HepG2 (cell line): Measurements from ENCODE around the gene SLC29A1. TPM values are rescaled to one million over a fixed set of nuclear protein-coding genes. Genes with fewer than 3 reads are reported as not detected.

Experiments used
- ETV5 ChIP-seq: IDR thresholded peaks from 2 replicates; pipeline ENCODE4 v1.6.1; 2018; ENCODE audit warnings: missing biosample characterization, missing genetic modification reagents, inconsistent platforms, borderline replicate concordance
- FOXK1 ChIP-seq: sonication (generic); formaldehyde crosslinking; IDR thresholded peaks from 2 replicates; pipeline ENCODE4 v1.4.0; 2020; ENCODE audit warnings: low read depth, missing genetic modification reagents, borderline replicate concordance
- HDAC2 ChIP-seq: sonication (generic); formaldehyde crosslinking; IDR thresholded peaks from 2 replicates; pipeline ENCODE4 v1.4.0; 2020; ENCODE audit warnings: missing genetic modification reagents
- KDM1A ChIP-seq: IDR thresholded peaks from 2 replicates; pipeline ENCODE4 v1.6.1; 2016; ENCODE audit warnings: missing compliant biosample characterization
- NR2F1 ChIP-seq, 2 experiments: fragments of 450-650 bp in 1 of 2; formaldehyde crosslinking in 1 of 2; IDR thresholded peaks; 2 replicates each; pipeline versions ENCODE4 v1.5.0 to v1.6.1; 2016 to 2020; ENCODE audit warnings: mild to moderate bottlenecking in 1 of 2, missing compliant biosample characterization in 1 of 2, missing genetic modification reagents in 1 of 2, moderate library complexity in 1 of 2
- NR2F6 ChIP-seq, 2 experiments: IDR thresholded peaks; 2 replicates each; pipeline ENCODE4 v1.6.1; 2016; ENCODE audit warnings: antibody characterized with exemption in 1 of 2, mild to moderate bottlenecking in 1 of 2
- PITX1 ChIP-seq: sonication (generic); formaldehyde crosslinking; IDR thresholded peaks from 2 replicates; pipeline ENCODE4 v1.5.1; 2020; ENCODE audit warnings: mild to moderate bottlenecking, missing genetic modification reagents
- POGZ ChIP-seq: sonication (generic); formaldehyde crosslinking; IDR thresholded peaks from 2 replicates; pipeline ENCODE4 v1.4.0; 2020; ENCODE audit warnings: mild to moderate bottlenecking, missing genetic modification reagents
- RARA ChIP-seq: IDR thresholded peaks from 2 replicates; pipeline ENCODE4 v1.6.1; 2016; ENCODE audit warnings: missing genetic modification reagents, missing compliant biosample characterization
- SOX6 ChIP-seq, 2 experiments: fragments of 450-650 bp in 1 of 2; sonication (generic) in 1 of 2; formaldehyde crosslinking in 1 of 2; IDR thresholded peaks; 2 replicates each; pipeline versions ENCODE4 v1.4.0 to v1.6.1; 2017 to 2020; ENCODE audit warnings: antibody characterized with exemption in 1 of 2, mild to moderate bottlenecking in 1 of 2, missing genetic modification reagents in 1 of 2
- SP5 ChIP-seq: IDR thresholded peaks from 2 replicates; pipeline ENCODE4 v1.6.1; 2016; ENCODE audit warnings: low read depth, borderline replicate concordance
- U2AF1 ChIP-seq: fragments of 200-400 bp; formaldehyde crosslinking; optimal IDR thresholded peaks from 2 replicates; pipeline ENCODE3; 2017; ENCODE audit warnings: mild to moderate bottlenecking, low read depth, low read length
- ZNF121 ChIP-seq: sonication (generic); formaldehyde crosslinking; IDR thresholded peaks from 2 replicates; pipeline ENCODE4 v1.5.0; 2020; ENCODE audit warnings: mild to moderate bottlenecking, missing genetic modification reagents
- ZNF44 ChIP-seq: sonication (generic); formaldehyde crosslinking; IDR thresholded peaks from 2 replicates; pipeline ENCODE4 v1.5.1; 2020; ENCODE audit warnings: mild to moderate bottlenecking, missing genetic modification reagents
- ZNF652 ChIP-seq: IDR thresholded peaks from 2 replicates; pipeline ENCODE4 v1.6.1; 2016; ENCODE audit warnings: low read depth, borderline replicate concordance
- polyA plus RNA-seq, 8 experiments: library from polyadenylated mRNA; depleted of rRNA in 3 of 8; stranded (reverse) in 7 of 8; unstranded in 1 of 8; fragments of >200 nt; fragmentation: Illumina TruSeq in 4 of 8; extraction: Trizol in 4 of 8; gene quantifications; 2 replicates each; pipeline versions ENCODE4 v1.2.1 to v1.2.3, GENCODE V29; 2011 to 2016; ENCODE audit warnings: low read depth in 4 of 8, missing spikeins in 1 of 8, mixed read lengths in 1 of 8; ENCODE audit not compliant: insufficient read depth in 1 of 8
- total RNA-seq, 5 experiments: library from RNA; depleted of rRNA; stranded (reverse); fragments of >200 nt; fragmentation: Illumina TruSeq; extraction: Trizol; gene quantifications; 2 replicates each; pipeline ENCODE4 v1.2.3, GENCODE V29; 2016; ENCODE audit warnings: low read depth in 1 of 5
- TF ChIP-seq, protein P1 (sequence below): sonication (generic); formaldehyde crosslinking; IDR thresholded peaks from 2 replicates; pipeline ENCODE4 v1.4.0; 2020; ENCODE audit warnings: missing genetic modification reagents
- TF ChIP-seq, protein P2 (sequence below): sonication (generic); formaldehyde crosslinking; IDR thresholded peaks from 2 replicates; pipeline ENCODE4 v1.4.0; 2020; ENCODE audit warnings: missing genetic modification reagents, mild to moderate bottlenecking, borderline replicate concordance
- TF ChIP-seq, protein P3 (sequence below): IDR thresholded peaks from 2 replicates; pipeline ENCODE4 v1.4.0; 2020; ENCODE audit warnings: mild to moderate bottlenecking, missing genetic modification reagents
- TF ChIP-seq, protein P4 (sequence below): IDR thresholded peaks from 2 replicates; pipeline ENCODE4 v1.6.1; 2012; ENCODE audit warnings: low read depth, low read length, improper control_type of control experiment
- TF ChIP-seq, protein P5 (sequence below): conservative IDR thresholded peaks from 2 replicates; pipeline ENCODE4 v1.6.1; 2018; ENCODE audit warnings: missing genetic modification reagents

The SLC29A1 gene
- total and polyA plus RNA-seq, 2 of the 13 experiments (the other 11 are each of a cell fraction or from before 2014, with no cell fraction given), result 43.2 to 106 TPM

GRCh38 chr6:44207966-44208365 is 15.4 kb upstream of the SLC29A1 start (continued):
- TF ChIP-seq FOXK1 (CRISPR knock-in tag) (peak; percentile 34; the same call in 1 of the 2 replicates), NR2F1 (CRISPR knock-in tag; IDR thresholded peaks at IDR 0.05) (peak; percentile 70 to 78; a peak in 3 of 4 replicates), NR2F6 (IDR thresholded peaks at IDR 0.05) (peak; percentile 79), NR2F6 (CRISPR knock-in tag; IDR thresholded peaks at IDR 0.05) (peak; percentile 86), POGZ (CRISPR knock-in tag) (0 out of 2 replicates have a peak, but pooled peaks have one; percentile 19), RARA (CRISPR knock-in tag) (peak; percentile 62), ZNF44 (CRISPR knock-in tag) (no peak), KDM1A (CRISPR knock-in tag) (peak; percentile 15; the same call in 1 of the 2 replicates), PITX1 (CRISPR knock-in tag) (0 out of 2 replicates have a peak, but pooled peaks have one; percentile 28), HDAC2 (CRISPR knock-in tag) (peak; percentile 38; the same call in 1 of the 2 replicates), ZNF652 (CRISPR knock-in tag) (peak; percentile 79; the same call in 1 of the 2 replicates), ZNF121 (0 out of 2 replicates have a peak, but pooled peaks have one; percentile 27), U2AF1 (no peak), SP5 (CRISPR knock-in tag) (0 out of 2 replicates have a peak, but pooled peaks have one; percentile 27), ETV5 (CRISPR knock-in tag) (peak; percentile 58; the same call in 1 of the 2 replicates), SOX6 (IDR thresholded peaks at IDR 0.05) (no peak), SOX6 (CRISPR knock-in tag; IDR thresholded peaks at IDR 0.05) (peak; percentile 30; the same call in 1 of the 2 replicates)
- TF ChIP-seq, protein P1, sequence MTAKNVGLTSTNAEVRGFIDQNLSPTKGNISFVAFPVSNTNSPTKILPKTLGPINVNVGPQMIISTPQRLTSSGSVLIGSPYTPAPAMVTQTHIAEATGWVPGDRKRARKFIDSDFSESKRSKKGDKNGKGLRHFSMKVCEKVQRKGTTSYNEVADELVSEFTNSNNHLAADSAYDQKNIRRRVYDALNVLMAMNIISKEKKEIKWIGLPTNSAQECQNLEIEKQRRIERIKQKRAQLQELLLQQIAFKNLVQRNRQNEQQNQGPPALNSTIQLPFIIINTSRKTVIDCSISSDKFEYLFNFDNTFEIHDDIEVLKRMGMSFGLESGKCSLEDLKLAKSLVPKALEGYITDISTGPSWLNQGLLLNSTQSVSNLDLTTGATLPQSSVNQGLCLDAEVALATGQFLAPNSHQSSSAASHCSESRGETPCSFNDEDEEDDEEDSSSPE (CRISPR knock-in tag), result no peak
- TF ChIP-seq, protein P2, sequence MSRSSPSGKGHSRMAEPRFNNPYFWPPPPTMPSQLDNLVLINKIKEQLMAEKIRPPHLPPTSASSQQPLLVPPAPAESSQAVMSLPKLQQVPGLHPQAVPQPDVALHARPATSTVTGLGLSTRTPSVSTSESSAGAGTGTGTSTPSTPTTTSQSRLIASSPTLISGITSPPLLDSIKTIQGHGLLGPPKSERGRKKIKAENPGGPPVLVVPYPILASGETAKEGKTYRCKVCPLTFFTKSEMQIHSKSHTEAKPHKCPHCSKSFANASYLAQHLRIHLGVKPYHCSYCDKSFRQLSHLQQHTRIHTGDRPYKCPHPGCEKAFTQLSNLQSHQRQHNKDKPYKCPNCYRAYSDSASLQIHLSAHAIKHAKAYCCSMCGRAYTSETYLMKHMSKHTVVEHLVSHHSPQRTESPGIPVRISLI, result peak; percentile 72; the same call in 1 of the 2 replicates
- TF ChIP-seq, protein P3, sequence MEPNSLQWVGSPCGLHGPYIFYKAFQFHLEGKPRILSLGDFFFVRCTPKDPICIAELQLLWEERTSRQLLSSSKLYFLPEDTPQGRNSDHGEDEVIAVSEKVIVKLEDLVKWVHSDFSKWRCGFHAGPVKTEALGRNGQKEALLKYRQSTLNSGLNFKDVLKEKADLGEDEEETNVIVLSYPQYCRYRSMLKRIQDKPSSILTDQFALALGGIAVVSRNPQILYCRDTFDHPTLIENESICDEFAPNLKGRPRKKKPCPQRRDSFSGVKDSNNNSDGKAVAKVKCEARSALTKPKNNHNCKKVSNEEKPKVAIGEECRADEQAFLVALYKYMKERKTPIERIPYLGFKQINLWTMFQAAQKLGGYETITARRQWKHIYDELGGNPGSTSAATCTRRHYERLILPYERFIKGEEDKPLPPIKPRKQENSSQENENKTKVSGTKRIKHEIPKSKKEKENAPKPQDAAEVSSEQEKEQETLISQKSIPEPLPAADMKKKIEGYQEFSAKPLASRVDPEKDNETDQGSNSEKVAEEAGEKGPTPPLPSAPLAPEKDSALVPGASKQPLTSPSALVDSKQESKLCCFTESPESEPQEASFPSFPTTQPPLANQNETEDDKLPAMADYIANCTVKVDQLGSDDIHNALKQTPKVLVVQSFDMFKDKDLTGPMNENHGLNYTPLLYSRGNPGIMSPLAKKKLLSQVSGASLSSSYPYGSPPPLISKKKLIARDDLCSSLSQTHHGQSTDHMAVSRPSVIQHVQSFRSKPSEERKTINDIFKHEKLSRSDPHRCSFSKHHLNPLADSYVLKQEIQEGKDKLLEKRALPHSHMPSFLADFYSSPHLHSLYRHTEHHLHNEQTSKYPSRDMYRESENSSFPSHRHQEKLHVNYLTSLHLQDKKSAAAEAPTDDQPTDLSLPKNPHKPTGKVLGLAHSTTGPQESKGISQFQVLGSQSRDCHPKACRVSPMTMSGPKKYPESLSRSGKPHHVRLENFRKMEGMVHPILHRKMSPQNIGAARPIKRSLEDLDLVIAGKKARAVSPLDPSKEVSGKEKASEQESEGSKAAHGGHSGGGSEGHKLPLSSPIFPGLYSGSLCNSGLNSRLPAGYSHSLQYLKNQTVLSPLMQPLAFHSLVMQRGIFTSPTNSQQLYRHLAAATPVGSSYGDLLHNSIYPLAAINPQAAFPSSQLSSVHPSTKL (CRISPR knock-in tag), result peak; percentile 55
- TF ChIP-seq, protein P4, sequence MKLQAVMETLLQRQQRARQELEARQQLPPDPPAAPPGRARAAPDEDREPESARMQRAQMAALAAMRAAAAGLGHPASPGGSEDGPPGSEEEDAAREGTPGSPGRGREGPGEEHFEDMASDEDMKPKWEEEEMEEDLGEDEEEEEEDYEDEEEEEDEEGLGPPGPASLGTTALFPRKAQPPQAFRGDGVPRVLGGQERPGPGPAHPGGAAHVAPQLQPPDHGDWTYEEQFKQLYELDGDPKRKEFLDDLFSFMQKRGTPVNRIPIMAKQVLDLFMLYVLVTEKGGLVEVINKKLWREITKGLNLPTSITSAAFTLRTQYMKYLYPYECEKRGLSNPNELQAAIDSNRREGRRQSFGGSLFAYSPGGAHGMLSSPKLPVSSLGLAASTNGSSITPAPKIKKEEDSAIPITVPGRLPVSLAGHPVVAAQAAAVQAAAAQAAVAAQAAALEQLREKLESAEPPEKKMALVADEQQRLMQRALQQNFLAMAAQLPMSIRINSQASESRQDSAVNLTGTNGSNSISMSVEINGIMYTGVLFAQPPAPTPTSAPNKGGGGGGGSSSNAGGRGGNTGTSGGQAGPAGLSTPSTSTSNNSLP, result no peak
- TF ChIP-seq, protein P5, sequence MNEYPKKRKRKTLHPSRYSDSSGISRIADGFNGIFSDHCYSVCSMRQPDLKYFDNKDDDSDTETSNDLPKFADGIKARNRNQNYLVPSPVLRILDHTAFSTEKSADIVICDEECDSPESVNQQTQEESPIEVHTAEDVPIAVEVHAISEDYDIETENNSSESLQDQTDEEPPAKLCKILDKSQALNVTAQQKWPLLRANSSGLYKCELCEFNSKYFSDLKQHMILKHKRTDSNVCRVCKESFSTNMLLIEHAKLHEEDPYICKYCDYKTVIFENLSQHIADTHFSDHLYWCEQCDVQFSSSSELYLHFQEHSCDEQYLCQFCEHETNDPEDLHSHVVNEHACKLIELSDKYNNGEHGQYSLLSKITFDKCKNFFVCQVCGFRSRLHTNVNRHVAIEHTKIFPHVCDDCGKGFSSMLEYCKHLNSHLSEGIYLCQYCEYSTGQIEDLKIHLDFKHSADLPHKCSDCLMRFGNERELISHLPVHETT (CRISPR knock-in tag), result 0 out of 2 replicates have a peak, but pooled peaks have one; percentile 15
